Coronary artery (tissue), 2 donors: ENCODE data around the gene MLLT3.

Experiments
- DNase-seq: peaks from one replicate; pipeline ENCODE4 v3.0.0-alpha.2; 2017; ENCODE audit warnings: low spot score
- H3K27ac ChIP-seq, 2 donors: fragments of 200-600 bp; sonication (generic); one replicate each; pipeline ENCODE4 v1.5.1; 2016 to 2019
- H3K4me3 ChIP-seq: fragments of 200-600 bp; sonication (generic); 2 replicates; pipeline ENCODE4 v1.5.1; 2016; ENCODE audit warnings: mild to moderate bottlenecking, moderate library complexity
- TF ChIP-seq, protein P1 (sequence below): fragments of 200-600 bp; sonication (generic); IDR thresholded peaks from one replicate; pipeline ENCODE4 v1.5.1; 2019; ENCODE audit warnings: antibody characterized with exemption

Gene MLLT3

DNA sequence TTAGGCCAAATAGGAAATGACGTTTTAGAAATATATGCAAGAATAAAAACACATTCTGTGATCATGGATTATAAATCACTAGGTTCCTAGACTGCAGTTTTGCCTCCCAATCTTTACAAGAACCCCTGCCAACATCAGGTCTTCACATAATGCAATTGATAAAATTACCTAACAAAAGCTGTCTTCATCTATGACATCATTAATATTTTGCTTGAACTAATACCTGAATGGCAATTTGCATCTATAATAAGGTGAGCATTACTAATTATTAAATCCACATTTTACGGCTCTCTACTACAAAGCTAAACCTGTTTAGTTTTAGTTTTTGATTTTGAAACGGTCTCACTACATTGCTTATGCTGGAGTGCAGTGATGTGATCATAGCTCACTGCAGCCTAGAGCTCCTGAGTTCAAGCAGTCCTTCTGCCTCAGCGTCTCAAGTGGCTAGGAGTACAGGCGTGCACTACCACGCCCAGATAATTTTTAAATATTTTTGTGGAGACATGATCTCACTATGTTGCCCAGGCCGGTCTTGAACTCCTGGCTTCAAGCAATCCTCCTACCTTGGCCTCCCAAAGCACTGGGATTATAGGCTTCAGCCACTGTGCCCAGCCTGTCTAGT lies 218.0 kb downstream of the MLLT3 start:
- no peak overlapping the region for H3K4me3 ChIP-seq
- DNase-seq: no peak
- TF ChIP-seq, protein P1, sequence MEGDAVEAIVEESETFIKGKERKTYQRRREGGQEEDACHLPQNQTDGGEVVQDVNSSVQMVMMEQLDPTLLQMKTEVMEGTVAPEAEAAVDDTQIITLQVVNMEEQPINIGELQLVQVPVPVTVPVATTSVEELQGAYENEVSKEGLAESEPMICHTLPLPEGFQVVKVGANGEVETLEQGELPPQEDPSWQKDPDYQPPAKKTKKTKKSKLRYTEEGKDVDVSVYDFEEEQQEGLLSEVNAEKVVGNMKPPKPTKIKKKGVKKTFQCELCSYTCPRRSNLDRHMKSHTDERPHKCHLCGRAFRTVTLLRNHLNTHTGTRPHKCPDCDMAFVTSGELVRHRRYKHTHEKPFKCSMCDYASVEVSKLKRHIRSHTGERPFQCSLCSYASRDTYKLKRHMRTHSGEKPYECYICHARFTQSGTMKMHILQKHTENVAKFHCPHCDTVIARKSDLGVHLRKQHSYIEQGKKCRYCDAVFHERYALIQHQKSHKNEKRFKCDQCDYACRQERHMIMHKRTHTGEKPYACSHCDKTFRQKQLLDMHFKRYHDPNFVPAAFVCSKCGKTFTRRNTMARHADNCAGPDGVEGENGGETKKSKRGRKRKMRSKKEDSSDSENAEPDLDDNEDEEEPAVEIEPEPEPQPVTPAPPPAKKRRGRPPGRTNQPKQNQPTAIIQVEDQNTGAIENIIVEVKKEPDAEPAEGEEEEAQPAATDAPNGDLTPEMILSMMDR: no peak
- no peak overlapping the region for H3K27ac ChIP-seq

DNA sequence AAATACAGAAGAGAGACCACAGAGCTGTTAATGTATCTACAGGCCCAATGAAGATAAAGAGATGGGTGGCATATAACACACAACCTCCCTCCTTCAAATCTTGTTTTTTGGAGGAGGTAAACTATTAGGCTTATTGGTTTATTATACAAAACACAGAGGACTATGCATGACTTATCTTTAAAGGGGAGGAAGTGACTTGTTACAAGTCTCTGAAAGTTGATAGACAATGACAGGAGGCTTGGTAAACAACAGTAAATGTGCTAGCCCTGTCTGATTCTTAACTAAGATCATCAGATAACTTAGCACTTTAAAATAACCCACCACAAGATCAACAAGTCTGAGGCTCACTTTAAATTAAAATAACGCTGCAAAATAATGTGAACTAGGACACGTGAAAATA lies 219.0 kb downstream of the MLLT3 start:
- DNase-seq: no peak
- Histone ChIP-seq H3K4me3 (no peak overlapping the region), H3K27ac (no peak overlapping the region)
- TF ChIP-seq, protein P1: no peak

DNA sequence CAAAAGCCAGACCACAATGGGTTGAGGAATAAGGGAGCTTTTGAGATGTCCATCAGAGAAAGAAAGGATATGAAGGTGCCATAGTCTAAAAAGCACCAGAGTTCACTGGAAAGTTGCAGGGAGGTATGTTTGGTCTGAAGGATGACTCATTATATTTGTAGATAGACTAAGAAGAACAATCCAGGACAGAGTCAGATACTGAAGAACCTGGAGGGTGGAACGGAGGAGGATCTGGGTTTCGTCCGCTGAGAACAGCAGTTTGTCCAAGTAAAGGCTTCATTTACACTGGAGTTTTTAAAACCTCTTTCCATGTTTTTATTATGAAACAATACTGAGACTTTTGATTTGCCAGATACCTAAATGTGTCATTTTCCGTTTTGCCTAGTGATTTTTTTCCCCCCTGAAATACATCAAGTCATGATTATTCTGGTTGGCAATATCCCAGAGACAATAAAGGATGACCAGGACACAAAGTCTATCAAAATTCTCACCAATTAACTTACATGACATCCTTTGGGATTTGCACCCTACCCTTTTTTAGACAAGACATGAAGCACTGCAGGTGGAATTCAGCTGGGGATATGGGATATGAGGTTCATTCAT lies 219.9 kb downstream of the MLLT3 start:
- TF ChIP-seq, protein P1: no peak
- H3K27ac ChIP-seq: no peak overlapping the region
- DNase-seq: no peak
- H3K4me3 ChIP-seq: no peak overlapping the region

DNA sequence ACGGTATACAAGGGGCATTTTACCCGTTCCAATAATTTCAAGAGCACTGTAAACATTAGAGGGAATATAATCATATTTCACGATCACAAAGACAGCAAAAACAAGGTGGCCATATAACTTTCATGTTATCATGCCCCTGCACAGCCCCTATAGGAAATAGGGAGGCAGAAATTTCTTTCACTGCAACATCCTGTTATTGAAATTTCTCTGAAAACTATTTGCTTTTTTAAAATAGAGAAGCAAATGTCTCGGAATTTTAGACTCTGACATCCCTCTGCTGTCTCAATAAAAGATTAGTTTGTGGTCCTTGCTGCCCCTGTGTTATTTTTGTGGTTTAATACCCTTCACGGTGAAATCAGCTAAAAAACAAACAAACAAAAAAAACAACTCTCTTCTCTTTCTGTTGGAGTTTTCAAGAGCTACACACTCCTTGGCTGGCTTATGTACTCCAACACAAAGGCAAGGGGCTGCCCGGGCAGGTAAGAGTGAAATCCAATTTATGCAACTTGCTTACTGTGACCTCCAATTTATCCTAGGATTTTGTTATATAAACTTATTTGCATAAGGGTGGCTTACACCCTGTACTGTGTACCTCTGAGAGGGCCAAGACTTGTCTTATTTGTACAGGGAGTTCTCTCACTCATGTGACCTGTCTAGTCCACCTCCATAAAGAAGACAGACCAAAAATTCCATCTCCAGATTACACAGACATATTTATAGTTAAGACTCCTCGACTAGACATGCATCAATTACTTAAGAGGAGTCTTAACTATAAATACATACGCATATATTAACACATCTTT lies 223.6 kb downstream of the MLLT3 start:
- H3K4me3 ChIP-seq: no peak overlapping the region
- no peak for DNase-seq
- no peak overlapping the region for H3K27ac ChIP-seq
- TF ChIP-seq, protein P1: no peak

DNA sequence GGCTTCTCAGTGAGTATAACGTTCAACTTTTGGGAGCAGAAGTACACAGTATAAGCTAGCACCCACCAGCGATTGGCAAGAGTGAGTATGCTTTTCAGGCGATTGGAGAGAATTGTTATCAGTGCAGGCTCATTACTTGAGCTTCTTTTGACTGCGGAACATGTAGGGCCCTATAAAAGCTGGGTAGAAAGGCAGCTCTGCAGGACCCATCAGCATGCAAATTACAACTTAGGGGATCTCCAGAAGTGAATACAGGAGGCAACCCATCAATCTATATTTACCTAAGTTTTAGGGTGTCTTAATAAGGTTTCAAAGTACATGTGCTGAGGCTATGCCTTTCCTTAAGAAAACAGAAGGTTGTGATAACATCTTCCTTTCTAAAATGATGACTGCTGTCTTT lies 225.0 kb downstream of the MLLT3 start:
- Histone ChIP-seq H3K27ac (no peak overlapping the region), H3K4me3 (no peak overlapping the region)
- no peak for DNase-seq
- TF ChIP-seq, protein P1: no peak

DNA sequence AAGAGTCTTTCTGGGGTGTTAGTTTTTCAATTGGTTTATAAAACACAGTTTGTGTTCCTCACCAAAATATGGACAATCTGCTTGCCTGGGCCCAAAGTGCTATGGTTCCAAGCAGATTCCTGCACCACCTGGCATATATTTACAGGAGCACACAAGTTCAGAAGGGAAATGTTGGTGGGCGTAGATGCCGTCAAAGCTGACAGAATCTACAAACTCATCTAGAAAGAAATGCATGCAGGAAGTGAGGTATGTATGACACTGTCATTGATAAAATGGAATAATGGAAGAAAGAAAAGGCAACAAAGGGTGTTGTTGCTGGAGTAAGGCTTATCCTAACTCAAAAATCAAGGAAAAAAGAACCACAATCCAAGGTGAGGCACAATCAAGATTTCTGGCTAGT lies 225.8 kb downstream of the MLLT3 start:
- no peak overlapping the region for H3K4me3 ChIP-seq

More for the DNA sequence above, 225.8 kb downstream of the MLLT3 start:
- TF ChIP-seq, protein P1: no peak
- no peak for DNase-seq
- H3K27ac ChIP-seq: no peak overlapping the region
